HG03342 (cell line): Measurements from ENCODE around the gene PRSS23.
A peak's percentile ranks its signal among the peaks of the same experiment; 100 is the strongest.

Experiments used
- ATAC-seq: cut with Tn5 transposase; IDR thresholded peaks from one replicate; pipeline ENCODE4 v1.9.1; 2021; ENCODE audit warnings: mild to moderate bottlenecking, moderate library complexity; ENCODE audit not compliant: unreplicated experiment

Gene PRSS23

DNA sequence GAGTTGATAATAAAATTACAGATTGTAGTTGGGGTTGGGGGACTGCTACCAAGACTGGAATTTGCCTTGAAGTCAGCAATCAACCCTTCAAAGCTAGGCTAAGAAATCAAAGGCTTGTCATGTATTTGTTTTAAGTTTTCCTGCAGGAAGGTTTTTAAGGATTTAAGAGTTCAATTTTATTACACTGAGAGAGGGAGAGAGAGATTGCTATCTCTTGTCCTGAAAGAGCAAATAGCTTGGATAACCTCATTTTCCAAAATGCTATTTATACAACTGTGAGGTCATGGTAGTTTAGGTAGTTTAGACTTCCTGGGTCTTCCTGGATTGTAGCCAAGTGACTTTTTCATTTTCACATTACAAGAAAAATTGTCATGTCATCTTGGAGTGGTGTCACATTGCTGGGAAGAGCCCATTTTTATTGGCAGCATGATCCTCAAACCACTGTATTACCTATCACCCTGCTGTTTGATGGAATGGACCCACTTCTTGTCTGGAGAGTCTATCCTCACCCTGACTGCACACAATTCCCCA, 10.1 kb upstream of the PRSS23 start:
- no peak for ATAC-seq

DNA sequence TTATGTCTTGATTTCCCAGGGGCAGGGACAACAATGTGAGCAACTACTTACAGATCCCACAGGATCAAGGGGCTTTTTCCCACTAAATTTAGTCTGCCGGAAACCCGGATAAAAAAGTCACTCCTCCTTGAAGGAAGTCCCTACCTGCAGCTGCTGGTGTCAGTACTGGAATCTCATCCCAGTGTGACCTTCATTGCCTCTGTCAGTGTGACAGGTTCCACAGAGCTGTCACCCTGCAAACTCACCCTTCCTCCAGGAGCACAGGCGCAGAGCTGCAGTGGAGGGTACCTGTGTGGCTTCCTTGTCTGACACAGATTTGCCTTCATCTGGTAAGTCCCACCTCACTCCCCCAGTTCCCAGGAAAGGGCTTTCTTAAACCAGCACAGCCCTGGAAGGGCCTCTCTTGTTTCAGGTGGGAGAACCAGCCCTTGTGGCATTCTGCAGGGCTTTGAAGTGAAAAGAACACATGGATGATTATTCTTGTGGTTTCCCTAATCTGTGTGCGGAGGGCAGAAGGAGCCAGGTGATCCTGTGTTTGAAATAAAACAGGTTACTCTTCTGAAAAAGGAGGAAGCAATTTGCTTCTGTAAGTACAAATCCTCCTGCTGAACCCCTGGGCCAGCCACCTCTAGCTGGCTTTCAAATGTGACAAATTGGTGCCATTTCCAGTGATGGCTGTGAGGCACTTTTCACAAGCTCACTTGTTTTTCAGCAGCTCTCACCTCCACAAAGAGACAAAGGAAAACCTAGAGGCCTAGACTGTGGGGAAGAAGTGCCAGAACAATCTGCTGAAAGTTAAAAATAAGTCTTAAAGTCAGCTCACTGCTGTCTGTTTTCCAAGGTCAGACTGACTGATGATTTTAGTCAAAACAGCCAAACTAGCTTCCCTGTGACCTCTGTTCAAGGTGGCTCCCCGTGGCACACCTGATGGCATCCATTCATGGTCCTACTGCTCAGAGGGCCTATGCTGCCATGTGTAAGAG, 9.2 kb upstream of the PRSS23 start:
- no peak for ATAC-seq

DNA sequence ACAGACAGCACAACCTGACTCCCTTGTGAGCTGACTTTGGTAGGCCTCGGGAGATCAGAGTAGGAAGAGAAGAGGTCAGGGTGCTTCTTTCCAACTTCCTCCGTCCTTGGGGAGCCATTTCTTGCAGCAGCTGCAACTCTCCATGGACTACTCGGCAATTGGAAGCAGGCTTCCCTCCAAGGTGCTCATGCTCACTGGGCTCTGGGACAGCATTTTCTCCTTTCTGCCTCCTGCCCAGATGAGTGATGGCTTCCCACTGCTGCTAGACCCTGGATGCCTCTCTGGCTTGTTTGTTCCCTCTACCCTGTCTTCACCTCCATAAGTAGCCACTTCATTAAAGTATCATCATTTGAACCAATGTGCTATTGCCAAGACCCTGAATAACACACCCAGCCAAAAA, 8.2 kb upstream of the PRSS23 start:
- no peak for ATAC-seq

GRCh38 chr11:86793307-86793706, 7.0 kb upstream of the PRSS23 start:
- no peak for ATAC-seq

DNA sequence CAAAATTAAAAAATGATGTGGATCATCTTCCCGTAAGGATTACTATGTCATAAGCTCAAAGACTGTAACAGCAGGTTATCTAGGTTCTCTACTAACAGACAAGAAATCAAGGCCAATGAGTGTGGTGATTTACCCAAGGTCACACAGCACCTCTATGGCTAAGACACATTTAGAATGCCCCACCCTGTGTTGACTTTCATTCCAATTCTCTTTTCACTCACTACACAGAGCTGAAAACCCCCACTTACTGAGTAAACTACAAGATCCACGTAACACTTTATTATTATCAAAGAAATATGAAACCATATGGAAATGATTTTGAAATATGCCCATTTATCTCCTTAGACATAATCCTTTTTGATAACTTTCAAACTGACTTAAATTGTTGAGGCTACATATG, 4.8 kb upstream of the PRSS23 start:
- no peak for ATAC-seq

GRCh38 chr11:86795949-86796348, 4.4 kb upstream of the PRSS23 start:
- ATAC-seq: no peak

GRCh38 chr11:86797133-86797532, 3.2 kb upstream of the PRSS23 start:
- no peak for ATAC-seq

- no peak for ATAC-seq
Measured at GRCh38 chr11:86798988-86799387, 1.4 kb upstream of the PRSS23 start.

DNA sequence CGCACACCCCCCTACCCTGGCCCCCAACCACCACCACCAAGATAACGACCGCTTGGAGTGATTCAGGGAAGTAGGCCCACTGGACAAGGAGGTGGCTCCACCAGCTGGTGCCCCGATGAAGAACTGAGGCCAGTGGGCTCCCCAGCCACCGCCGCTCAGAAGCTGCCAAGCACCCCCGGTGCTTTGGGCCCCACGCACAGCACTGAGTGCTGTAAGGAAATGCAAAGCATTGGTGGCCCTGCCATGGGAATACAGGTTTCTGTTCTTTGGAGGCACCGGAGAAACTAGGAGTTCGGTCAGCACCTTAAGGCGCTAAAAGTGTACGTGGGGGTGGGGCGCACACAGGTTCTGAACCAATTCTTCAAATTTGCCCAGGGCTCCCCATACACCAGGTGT, 664 bp upstream of the PRSS23 start:
- no peak for ATAC-seq

DNA sequence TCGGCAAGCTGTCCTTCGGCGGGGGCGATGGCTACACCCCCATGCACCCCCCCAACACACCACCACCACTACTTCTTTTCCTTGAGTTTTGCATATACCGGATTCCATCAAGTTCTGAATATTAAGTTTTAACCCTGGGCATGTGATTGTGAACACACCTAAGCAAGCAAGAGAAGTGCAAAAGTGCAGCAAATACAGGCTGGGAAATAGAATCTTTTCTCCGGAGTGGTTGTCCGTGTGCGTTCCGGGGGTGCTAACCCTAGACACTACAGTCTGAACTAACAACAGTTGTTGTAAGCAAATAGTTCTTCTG, 574 bp downstream of the PRSS23 start:
- no peak for ATAC-seq

GRCh38 chr11:86801364-86801763, 1.0 kb downstream of the PRSS23 start:
- ATAC-seq: no peak

DNA sequence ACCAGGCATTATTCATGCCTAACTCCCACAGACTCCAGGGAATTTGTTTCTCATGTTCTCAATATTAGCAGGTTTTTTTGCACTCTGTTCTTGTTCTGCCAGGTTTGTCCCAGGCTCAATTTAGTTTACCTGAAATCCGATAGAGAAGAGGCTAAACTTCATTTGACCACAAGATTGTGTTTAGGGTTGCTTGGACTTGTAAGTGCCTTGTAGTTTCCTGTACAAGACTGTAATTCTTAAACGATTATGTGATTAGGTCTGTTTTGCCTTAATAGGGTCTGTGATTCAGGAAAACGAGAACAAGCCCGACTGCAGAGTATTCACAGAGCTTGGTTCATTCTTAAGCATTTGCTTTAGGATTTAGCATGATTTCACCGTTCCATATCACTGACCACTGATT, 1.8 kb downstream of the PRSS23 start:
- no peak for ATAC-seq

GRCh38 chr11:86802601-86803051, 2.3 kb downstream of the PRSS23 start:
- peak; percentile 45 for ATAC-seq

GRCh38 chr11:86803136-86804045, 3.0 kb downstream of the PRSS23 start:
- no peak for ATAC-seq

DNA sequence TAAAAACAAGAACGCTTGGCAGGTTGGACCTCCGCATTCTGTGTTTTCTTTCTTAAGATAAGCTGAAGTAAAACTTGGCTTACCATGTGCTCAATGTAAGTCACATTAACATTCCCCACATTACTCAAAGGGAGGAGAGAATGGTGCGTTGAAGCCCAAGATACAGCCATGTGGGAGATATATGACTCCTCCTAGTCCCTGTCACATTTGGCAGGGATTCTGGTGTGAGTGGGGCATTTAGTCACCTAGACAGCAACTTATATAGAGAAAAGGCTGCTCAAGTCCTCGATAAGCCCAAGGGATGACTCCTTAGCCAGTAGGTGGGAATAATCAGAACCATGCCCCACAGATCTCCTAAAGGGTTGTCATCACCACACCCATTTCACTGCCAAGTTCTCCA, 4.6 kb downstream of the PRSS23 start:
- ATAC-seq: no peak

- ATAC-seq: peak; percentile 86
Measured at GRCh38 chr11:86805873-86806310, 5.5 kb downstream of the PRSS23 start.

GRCh38 chr11:86806903-86807302, 6.6 kb downstream of the PRSS23 start:
- no peak for ATAC-seq

GRCh38 chr11:86807360-86807759, 7.0 kb downstream of the PRSS23 start:
- ATAC-seq: no peak

- ATAC-seq: no peak
Measured at GRCh38 chr11:86809561-86809960, 9.2 kb downstream of the PRSS23 start.

GRCh38 chr11:86810288-86810687, 9.9 kb downstream of the PRSS23 start:
- no peak for ATAC-seq

- ATAC-seq: no peak
Measured at GRCh38 chr11:86811637-86812321, 11.4 kb downstream of the PRSS23 start.
